C4-2B (cell line): ENCODE measurements around the gene PNPLA6.
A peak's percentile ranks its signal among the peaks of the same experiment; 100 is the strongest.
"Not testable (repeated sequence)": the region's sequence is repeated elsewhere in the genome, so short reads cannot be mapped to it uniquely, and the experiment has no call there.

Source experiments
- H3K27ac ChIP-seq: fragments of 450-650 bp; 2 replicates; pipeline ENCODE4 v1.5.1; 2017
- CTCF ChIP-seq: fragments of 450-650 bp; conservative IDR thresholded peaks from 2 replicates; pipeline ENCODE4 v1.5.1; 2017; ENCODE audit warnings: mild to moderate bottlenecking
- ZFX ChIP-seq: fragments of 450-650 bp; IDR thresholded peaks from 2 replicates; pipeline ENCODE4 v1.6.1; 2017

Gene PNPLA6

GRCh38 chr19:7535998-7536695, 630 bp downstream of the PNPLA6 start:
- H3K27ac ChIP-seq, result peak overlapping the region; percentile 70
- no peak for TF ChIP-seq CTCF
- TF ChIP-seq ZFX, result no peak

GRCh38 chr19:7538990-7539389, 3.5 kb downstream of the PNPLA6 start:
- H3K27ac ChIP-seq, result not testable (repeated sequence)

- TF ChIP-seq CTCF (no peak), ZFX (no peak)
- H3K27ac ChIP-seq, result no peak overlapping the region
Observed at GRCh38 chr19:7539827-7540425, 4.4 kb downstream of the PNPLA6 start.

- no peak overlapping the region for H3K27ac ChIP-seq
- TF ChIP-seq CTCF (no peak), ZFX (no peak)
Observed at GRCh38 chr19:7540761-7541474, 5.4 kb downstream of the PNPLA6 start.

GRCh38 chr19:7541475-7541824, 5.9 kb downstream of the PNPLA6 start:
- no peak overlapping the region for H3K27ac ChIP-seq
- TF ChIP-seq CTCF (no peak), ZFX (no peak)

- H3K27ac ChIP-seq, result no peak overlapping the region
- TF ChIP-seq CTCF (no peak), ZFX (no peak)
Observed at GRCh38 chr19:7541828-7542443, 6.4 kb downstream of the PNPLA6 start.

GRCh38 chr19:7542556-7543348, 7.2 kb downstream of the PNPLA6 start:
- H3K27ac ChIP-seq, result no peak overlapping the region

More at GRCh38 chr19:7542556-7543348, 7.2 kb downstream of the PNPLA6 start:
- TF ChIP-seq ZFX (no peak), CTCF (no peak)
